ENCODE data around the gene APLN.
A peak's percentile ranks its signal among the peaks of the same experiment; 100 is the strongest.

APLN gene

GRCh38 chrX:129653181-129653970, 1.4 kb downstream of the APLN start:
- TF ChIP-seq POLR2AphosphoS5 (IDR thresholded peaks at IDR 0.05; ENCODE audit: low read depth) (no peak), REST (IDR thresholded peaks at IDR 0.05; ENCODE audit: insufficient replicate concordance, low read depth) (no peak), GABPA (IDR thresholded peaks at IDR 0.05; ENCODE audit: low read depth) (no peak), SPI1 (IDR thresholded peaks at IDR 0.05; ENCODE audit: borderline replicate concordance, low read depth) (no peak)
- TF ChIP-seq, protein P1, sequence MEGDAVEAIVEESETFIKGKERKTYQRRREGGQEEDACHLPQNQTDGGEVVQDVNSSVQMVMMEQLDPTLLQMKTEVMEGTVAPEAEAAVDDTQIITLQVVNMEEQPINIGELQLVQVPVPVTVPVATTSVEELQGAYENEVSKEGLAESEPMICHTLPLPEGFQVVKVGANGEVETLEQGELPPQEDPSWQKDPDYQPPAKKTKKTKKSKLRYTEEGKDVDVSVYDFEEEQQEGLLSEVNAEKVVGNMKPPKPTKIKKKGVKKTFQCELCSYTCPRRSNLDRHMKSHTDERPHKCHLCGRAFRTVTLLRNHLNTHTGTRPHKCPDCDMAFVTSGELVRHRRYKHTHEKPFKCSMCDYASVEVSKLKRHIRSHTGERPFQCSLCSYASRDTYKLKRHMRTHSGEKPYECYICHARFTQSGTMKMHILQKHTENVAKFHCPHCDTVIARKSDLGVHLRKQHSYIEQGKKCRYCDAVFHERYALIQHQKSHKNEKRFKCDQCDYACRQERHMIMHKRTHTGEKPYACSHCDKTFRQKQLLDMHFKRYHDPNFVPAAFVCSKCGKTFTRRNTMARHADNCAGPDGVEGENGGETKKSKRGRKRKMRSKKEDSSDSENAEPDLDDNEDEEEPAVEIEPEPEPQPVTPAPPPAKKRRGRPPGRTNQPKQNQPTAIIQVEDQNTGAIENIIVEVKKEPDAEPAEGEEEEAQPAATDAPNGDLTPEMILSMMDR (IDR thresholded peaks at IDR 0.05; ENCODE audit: insufficient read depth, low read length) = no peak
- Histone ChIP-seq H3K27me3 (ENCODE audit: insufficient read depth, poor library complexity, severe bottlenecking) (no peaks in the 10 kb centered on the region), H3K4me3 (replicated peaks; ENCODE audit: insufficient read depth, low read length) (peak overlapping the region; percentile 41), H3K27ac (replicated peaks) (no peak overlapping the region)
- no peak for DNase-seq (ENCODE audit: low read depth in 1 of 2, low spot score in 1 of 2)

GRCh38 chrX:129652565-129653169, 2.1 kb downstream of the APLN start:
- Histone ChIP-seq H3K27me3 (ENCODE audit: insufficient read depth, poor library complexity, severe bottlenecking) (no peaks in the 10 kb centered on the region), H3K4me3 (replicated peaks; ENCODE audit: insufficient read depth, low read length) (no peak overlapping the region), H3K27ac (replicated peaks) (no peak overlapping the region)
- no peak for DNase-seq (ENCODE audit: low read depth in 1 of 2, low spot score in 1 of 2)
- TF ChIP-seq POLR2AphosphoS5 (IDR thresholded peaks at IDR 0.05; ENCODE audit: low read depth) = no peak
- no peak for TF ChIP-seq REST (IDR thresholded peaks at IDR 0.05; ENCODE audit: insufficient replicate concordance, low read depth)
- no peak for TF ChIP-seq SPI1 (IDR thresholded peaks at IDR 0.05; ENCODE audit: borderline replicate concordance, low read depth)
- no peak for TF ChIP-seq GABPA (IDR thresholded peaks at IDR 0.05; ENCODE audit: low read depth)
- TF ChIP-seq, protein P1 (IDR thresholded peaks at IDR 0.05; ENCODE audit: insufficient read depth, low read length) = no peak

DNA sequence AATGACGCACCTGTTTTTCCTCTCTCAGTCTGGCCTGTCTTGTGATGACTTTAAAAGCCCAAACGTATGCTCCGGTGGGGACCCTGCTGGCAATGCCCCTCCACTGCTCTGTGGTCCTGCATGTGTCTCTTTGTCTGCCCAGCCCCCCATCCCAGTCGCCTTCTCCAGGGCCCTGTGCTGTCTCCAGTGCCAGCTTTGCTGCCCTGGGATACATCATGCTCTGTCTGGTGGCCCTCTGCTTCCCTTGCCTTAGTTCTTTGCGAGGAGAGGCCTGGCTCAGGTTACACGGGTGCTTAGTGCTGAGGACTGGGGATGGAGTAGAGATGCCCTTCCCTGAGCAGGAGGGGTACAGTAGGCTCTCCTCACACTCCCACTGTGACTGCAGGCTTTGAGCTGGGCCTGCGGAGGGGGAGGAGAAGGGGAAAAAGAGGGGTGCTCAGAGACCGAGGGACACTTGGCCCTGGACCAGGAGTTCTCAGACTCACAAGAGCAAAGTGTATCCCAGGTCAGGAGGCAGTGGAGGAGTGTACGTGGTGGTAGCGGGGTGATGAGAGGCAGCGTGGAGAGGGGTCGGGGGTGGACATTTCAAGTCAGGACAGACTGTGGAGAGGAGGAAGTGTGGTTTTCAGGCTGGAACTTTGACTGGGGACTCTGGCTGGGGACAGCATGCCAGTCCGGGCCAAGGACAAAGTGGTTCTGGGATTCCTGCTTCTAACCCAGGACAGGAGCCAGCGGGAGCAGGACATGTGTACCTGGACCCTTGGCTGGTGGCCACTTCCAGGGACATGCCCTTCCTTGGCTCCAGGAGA, 2.8 kb downstream of the APLN start:
- H3K27me3 ChIP-seq (ENCODE audit: insufficient read depth, poor library complexity, severe bottlenecking) = no peaks in the 10 kb centered on the region
- TF ChIP-seq REST (IDR thresholded peaks at IDR 0.05; ENCODE audit: insufficient replicate concordance, low read depth) = no peak
- TF ChIP-seq POLR2AphosphoS5 (IDR thresholded peaks at IDR 0.05; ENCODE audit: low read depth) = no peak
- no peak for TF ChIP-seq SPI1 (IDR thresholded peaks at IDR 0.05; ENCODE audit: borderline replicate concordance, low read depth)
- TF ChIP-seq, protein P1 (IDR thresholded peaks at IDR 0.05; ENCODE audit: insufficient read depth, low read length) = no peak
- no peak for TF ChIP-seq GABPA (IDR thresholded peaks at IDR 0.05; ENCODE audit: low read depth)
- H3K4me3 ChIP-seq (replicated peaks; ENCODE audit: insufficient read depth, low read length) = no peak overlapping the region

More for the DNA sequence above, 2.8 kb downstream of the APLN start:
- H3K27ac ChIP-seq (replicated peaks) = no peak overlapping the region
- no peak for DNase-seq (ENCODE audit: low read depth in 1 of 2, low spot score in 1 of 2)
